Iris pigment epithelial cell (primary cell): Measurements from ENCODE around the gene CLEC19A.

ENCODE experiments used
- DNase-seq: peaks from one replicate; pipeline ENCODE4 v3.0.0-alpha.2; 2011; ENCODE audit warnings: low read depth

The CLEC19A gene

GRCh38 chr16:19285431-19285830 is at the start of gene CLEC19A:
CLEC19A (plus strand) TSS chr16:19285731; CDS start chr16:19285852, 121 bp downstream.
- no peak for DNase-seq

- no peak for DNase-seq
Observed at GRCh38 chr16:19235886-19236285, 49.6 kb upstream of the CLEC19A start.

- no peak for DNase-seq
Observed at GRCh38 chr16:19236561-19237209, 48.8 kb upstream of the CLEC19A start.

- no peak for DNase-seq
Observed at GRCh38 chr16:19238406-19238805, 47.1 kb upstream of the CLEC19A start.

GRCh38 chr16:19239511-19240155 is 45.9 kb upstream of the CLEC19A start:
- no peak for DNase-seq

- no peak for DNase-seq
Observed at GRCh38 chr16:19240494-19240893, 45.0 kb upstream of the CLEC19A start.

GRCh38 chr16:19241512-19241911 is 44.0 kb upstream of the CLEC19A start:
- no peak for DNase-seq

- DNase-seq, result no peak
Observed at GRCh38 chr16:19242186-19242585, 43.3 kb upstream of the CLEC19A start.

- DNase-seq, result no peak
Observed at GRCh38 chr16:19242987-19243575, 42.5 kb upstream of the CLEC19A start.

GRCh38 chr16:19245326-19245925 is 40.1 kb upstream of the CLEC19A start:
- no peak for DNase-seq

- DNase-seq, result no peak
Observed at GRCh38 chr16:19252904-19253303, 32.6 kb upstream of the CLEC19A start.

GRCh38 chr16:19254611-19255010 is 30.9 kb upstream of the CLEC19A start:
- no peak for DNase-seq

- no peak for DNase-seq
Observed at GRCh38 chr16:19264123-19264673, 21.3 kb upstream of the CLEC19A start.

- DNase-seq, result no peak
Observed at GRCh38 chr16:19265380-19265930, 20.1 kb upstream of the CLEC19A start.

GRCh38 chr16:19266774-19267173 is 18.8 kb upstream of the CLEC19A start:
- no peak for DNase-seq

GRCh38 chr16:19269098-19269497 is 16.4 kb upstream of the CLEC19A start:
- no peak for DNase-seq

GRCh38 chr16:19274165-19274797 is 11.2 kb upstream of the CLEC19A start:
- no peak for DNase-seq

GRCh38 chr16:19278403-19278802 is 7.1 kb upstream of the CLEC19A start:
- DNase-seq, result no peak

GRCh38 chr16:19281246-19281645 is 4.3 kb upstream of the CLEC19A start:
- no peak for DNase-seq

- no peak for DNase-seq
Observed at GRCh38 chr16:19282101-19282500, 3.4 kb upstream of the CLEC19A start.

- DNase-seq, result no peak
Observed at GRCh38 chr16:19283637-19284036, 1.9 kb upstream of the CLEC19A start.

- peak; percentile 8 for DNase-seq
Observed at GRCh38 chr16:19284207-19284606, 1.3 kb upstream of the CLEC19A start.
